SJSA1 (cell line): ENCODE data around the gene NPLOC4. TPM values are rescaled to one million over a fixed set of nuclear protein-coding genes. Genes with fewer than 3 reads are reported as not detected.
"Not testable (repeated sequence)": the region's sequence is repeated elsewhere in the genome, so short reads cannot be mapped to it uniquely, and the experiment has no call there.

Source experiments
- DNase-seq, 2 experiments: peaks; one replicate each; pipeline ENCODE4 v3.0.0-alpha.2; 2015 to 2020; ENCODE audit warnings: low spot score in 2 of 2, low read depth in 1 of 2
- H3K27ac ChIP-seq: fragments of 250-450 bp; sonication (Bioruptor Pico); 2 replicates; pipeline ENCODE4 v1.5.1; 2020; ENCODE audit warnings: mild to moderate bottlenecking, moderate library complexity
- H3K27me3 ChIP-seq: fragments of 250-450 bp; sonication (Bioruptor Pico); replicated peaks from 2 replicates; pipeline ENCODE4 v1.5.1; 2020; ENCODE audit warnings: mild to moderate bottlenecking, moderate library complexity
- H3K36me3 ChIP-seq: fragments of 250-450 bp; sonication (Bioruptor Pico); 2 replicates; pipeline ENCODE4 v1.5.1; 2020; ENCODE audit warnings: mild to moderate bottlenecking
- H3K4me1 ChIP-seq: fragments of 250-450 bp; sonication (Bioruptor Pico); replicated peaks from 2 replicates; pipeline ENCODE4 v1.6.1; 2021; ENCODE audit warnings: mild to moderate bottlenecking
- H3K4me3 ChIP-seq: fragments of 250-450 bp; sonication (Bioruptor Pico); 2 replicates; pipeline ENCODE4 v1.5.1; 2020; ENCODE audit warnings: mild to moderate bottlenecking
- H3K9me3 ChIP-seq: fragments of 250-450 bp; sonication (Bioruptor Pico); replicated peaks from 2 replicates; pipeline ENCODE4 v1.5.1; 2020; ENCODE audit warnings: mild to moderate bottlenecking
- total RNA-seq: library from RNA; depleted of rRNA; stranded (reverse); fragments of >200 nt; shearing (Covaris generic); gene quantifications from 2 replicates; pipeline ENCODE4 v1.2.3, GENCODE V29; 2014

Gene NPLOC4
- total RNA-seq, 1 experiment from 2014 or later, result 111 TPM

DNA sequence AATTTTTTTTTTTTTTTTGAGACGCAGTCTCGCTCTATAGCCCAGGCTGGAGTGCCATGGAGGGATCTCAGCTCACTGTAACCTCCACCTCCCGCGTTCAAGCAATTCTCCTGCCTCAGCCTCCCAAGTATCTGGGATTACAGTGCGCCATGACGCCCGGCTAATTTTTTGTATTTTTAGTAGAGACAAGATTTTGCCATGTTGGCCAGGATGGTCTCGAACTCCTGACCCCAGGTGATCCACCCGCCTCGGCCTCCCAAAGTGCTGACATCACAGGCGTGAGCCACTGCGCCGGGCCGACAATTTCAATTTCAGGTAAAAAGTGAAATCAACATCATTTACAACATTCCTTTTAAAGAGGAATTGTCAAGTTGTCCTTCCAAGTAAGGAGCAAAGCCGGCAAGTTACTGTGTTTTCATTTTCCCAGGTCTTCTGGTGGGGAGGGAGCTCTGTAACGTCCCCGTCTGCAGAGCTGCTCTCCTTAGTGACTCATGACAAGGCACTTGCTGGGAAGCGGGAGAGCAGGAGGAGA is 873 bp downstream of the NPLOC4 start:
- no peak for DNase-seq
- Histone ChIP-seq H3K4me3 (peak overlapping the region; percentile 94), H3K36me3 (peaks cover 48% of the 10 kb centered on the region), H3K27me3 (no peaks in the 10 kb centered on the region), H3K27ac (peak overlapping the region; percentile 85), H3K4me1 (peaks cover 10% of the 10 kb centered on the region), H3K9me3 (no peaks in the 10 kb centered on the region)

DNA sequence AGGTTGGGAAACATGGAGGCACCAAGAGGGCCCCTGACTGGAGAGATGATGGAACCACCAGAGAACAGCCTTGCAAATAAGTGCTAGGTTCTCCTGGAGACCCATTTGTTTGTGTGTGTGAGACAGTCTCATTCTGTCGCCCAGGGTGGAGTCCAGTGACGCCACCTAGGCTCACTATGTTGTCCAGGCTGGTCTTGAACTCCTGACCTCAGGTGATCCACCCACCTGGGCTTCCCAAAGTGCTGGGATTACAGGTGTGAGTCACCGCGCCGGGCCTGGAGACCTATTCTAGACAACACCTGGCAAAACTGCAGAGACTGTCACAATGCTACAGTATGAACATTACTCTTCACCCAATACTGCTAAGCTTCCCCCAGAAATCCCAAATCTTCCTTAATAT is 1.5 kb downstream of the NPLOC4 start:
- Histone ChIP-seq H3K4me1 (peaks cover 10% of the 10 kb centered on the region), H3K27me3 (no peaks in the 10 kb centered on the region), H3K4me3 (peak overlapping the region; percentile 94), H3K36me3 (peaks cover 54% of the 10 kb centered on the region), H3K9me3 (no peaks in the 10 kb centered on the region), H3K27ac (no peak overlapping the region)
- no peak for DNase-seq

DNA sequence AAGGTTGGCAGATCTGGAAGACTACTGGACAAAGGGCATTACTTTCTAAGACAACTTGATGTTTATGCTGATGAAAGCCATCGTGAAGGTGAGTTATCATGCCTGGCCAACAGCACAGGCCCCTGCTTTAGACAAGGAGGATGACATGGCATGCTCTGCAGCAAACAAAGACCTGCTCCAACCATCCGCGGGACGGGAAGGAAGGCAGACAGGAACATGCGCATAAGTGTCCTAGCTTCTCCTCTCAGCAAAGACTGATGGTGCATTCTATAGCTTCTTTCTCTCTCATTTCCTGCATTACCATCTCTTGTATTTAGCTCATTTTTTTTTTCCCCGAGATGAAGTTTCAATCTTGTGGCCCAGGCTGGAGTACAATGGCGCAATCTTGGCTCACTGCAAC is 5.4 kb downstream of the NPLOC4 start:
- no peaks in the 10 kb centered on the region for H3K27me3 ChIP-seq
- DNase-seq, result no peak
- H3K9me3 ChIP-seq, result no peaks in the 10 kb centered on the region
- no peak overlapping the region for H3K27ac ChIP-seq
- peaks cover 89% of the 10 kb centered on the region for H3K36me3 ChIP-seq
- H3K4me3 ChIP-seq, result no peak overlapping the region
- peaks cover 10% of the 10 kb centered on the region for H3K4me1 ChIP-seq

DNA sequence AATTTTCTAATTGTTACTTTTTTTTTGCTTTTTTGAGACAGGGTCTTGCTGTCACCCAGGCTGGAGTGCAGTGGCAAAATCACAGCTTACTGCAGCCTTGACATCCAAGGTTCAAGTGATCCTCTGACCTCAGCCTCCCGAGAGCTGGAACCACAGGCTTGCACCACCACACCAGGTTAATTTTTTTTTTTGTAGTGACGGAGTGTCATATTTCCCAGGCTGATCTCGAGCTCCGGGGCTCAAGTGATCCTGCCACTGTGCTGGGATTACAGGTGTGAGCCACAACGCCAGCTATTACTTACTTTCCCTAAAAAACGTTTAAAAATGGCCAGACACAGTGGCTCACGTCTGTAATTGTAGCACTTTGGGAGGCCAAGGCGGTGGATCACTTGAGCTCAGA is 6.6 kb downstream of the NPLOC4 start:
- Histone ChIP-seq H3K36me3 (peaks cover 89% of the 10 kb centered on the region), H3K4me3 (no peak overlapping the region), H3K4me1 (peaks cover under 1% of the 10 kb centered on the region), H3K9me3 (no peaks in the 10 kb centered on the region), H3K27ac (no peak overlapping the region), H3K27me3 (no peaks in the 10 kb centered on the region)
- no peak for DNase-seq

DNA sequence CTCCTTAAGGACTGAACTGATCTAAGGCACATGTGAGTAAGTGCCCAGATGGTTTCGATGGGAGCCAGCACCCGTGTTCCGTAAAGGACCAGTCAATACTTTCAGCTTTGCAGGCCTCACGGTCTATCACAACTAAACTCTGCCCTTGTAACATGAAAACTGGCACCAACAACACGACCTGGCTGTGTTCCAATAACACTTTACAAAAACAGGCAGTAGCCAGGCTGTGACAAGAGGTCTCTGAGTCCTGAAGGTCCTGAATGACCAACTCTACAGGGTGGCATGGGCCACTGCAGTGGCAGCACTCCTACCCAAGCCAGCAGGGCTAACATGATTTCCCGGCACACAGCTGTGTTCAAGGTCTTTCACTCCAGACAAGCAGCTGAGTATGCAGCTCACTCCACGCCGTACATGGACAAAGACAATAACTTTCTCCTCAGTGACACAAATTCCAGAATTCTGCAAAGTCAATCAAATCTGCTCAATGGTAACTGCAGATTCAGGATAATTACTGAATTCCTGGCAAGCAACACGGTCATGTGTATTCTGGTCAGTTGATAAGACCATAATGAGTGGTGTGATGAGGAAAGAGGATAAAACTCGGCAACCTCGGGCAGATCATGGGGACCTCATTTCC is 15.3 kb downstream of the NPLOC4 start:
- DNase-seq, result no peak
- no peak overlapping the region for H3K27ac ChIP-seq
- H3K27me3 ChIP-seq, result no peaks in the 10 kb centered on the region
- H3K9me3 ChIP-seq, result no peaks in the 10 kb centered on the region
- H3K4me3 ChIP-seq, result no peak overlapping the region
- no peaks in the 10 kb centered on the region for H3K4me1 ChIP-seq
- H3K36me3 ChIP-seq, result peaks cover 89% of the 10 kb centered on the region

DNA sequence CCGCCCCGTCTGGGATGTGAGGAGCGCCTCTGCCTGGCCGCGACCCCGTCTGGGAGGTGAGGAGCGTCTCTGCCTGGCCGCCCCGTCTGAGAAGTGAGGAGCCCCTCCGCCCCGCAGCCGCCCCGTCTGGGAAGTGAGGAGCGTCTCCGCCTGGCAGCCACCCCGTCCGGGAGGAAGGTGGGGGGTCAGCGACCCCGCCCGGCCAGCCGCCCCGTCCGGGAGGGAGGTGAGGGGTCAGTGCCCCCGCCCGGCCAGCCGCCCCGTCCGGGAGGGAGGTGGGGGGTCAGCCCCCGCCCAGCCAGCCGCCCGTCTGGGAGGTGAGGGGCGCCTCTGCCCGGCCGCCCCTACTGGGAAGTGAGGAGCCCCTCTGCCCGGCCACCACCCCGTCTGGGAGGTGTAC is 18.6 kb downstream of the NPLOC4 start:
- H3K9me3 ChIP-seq, result not testable (repeated sequence)
- H3K36me3 ChIP-seq, result peaks cover 88% of the 10 kb centered on the region

DNA sequence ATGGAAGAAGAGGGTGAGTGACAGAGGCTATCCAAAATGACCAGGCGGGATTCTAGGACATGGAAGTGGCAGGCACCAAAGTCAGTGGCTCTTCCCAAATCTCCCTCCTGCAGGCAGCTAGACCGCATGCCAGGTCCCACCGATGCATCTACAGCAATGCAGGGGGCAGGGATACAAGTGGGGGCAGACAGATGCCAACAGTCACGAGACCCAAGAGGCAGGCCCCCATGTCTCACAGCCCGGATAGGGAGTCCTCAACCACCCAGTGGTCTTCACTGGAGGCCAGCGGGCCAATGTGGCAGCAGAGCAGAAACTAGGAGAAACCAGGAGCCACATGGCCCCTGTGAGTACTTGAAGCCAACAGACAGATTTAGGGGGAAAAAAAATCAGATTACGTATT is 20.0 kb downstream of the NPLOC4 start:
- Histone ChIP-seq H3K4me3 (no peak overlapping the region), H3K27me3 (no peaks in the 10 kb centered on the region), H3K27ac (no peak overlapping the region), H3K4me1 (no peaks in the 10 kb centered on the region), H3K36me3 (peaks cover 89% of the 10 kb centered on the region), H3K9me3 (no peaks in the 10 kb centered on the region)
- DNase-seq, result no peak

More for the DNA sequence above, 18.6 kb downstream of the NPLOC4 start:
- H3K4me1 ChIP-seq, DNase-seq, H3K27ac ChIP-seq, H3K27me3 ChIP-seq, H3K4me3 ChIP-seq: not testable (repeated sequence)

DNA sequence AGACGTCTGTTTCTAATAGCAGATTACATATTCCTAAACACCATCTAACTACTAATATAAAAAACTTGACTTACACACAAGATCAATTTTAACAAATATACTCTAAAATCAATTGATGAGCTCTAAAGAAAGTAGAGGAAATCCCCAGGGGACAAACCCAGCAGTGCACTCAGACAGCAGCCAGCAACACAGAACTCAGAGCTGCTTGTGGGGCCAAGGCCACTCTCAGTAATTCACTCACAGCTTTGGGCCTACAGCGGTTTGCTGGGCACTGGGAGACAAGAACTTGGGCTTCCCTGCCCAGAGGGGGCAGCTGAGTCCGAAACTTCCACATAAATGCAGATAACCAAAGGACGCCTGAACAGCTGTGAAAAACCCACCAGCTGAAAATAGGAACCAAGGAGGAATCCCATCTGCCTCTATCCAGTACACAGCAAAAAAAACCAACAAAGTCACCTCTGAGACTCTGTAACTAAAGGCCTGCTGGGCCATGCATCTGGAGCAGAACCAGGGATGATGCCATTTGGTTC is 21.4 kb downstream of the NPLOC4 start:
- Histone ChIP-seq H3K9me3 (no peaks in the 10 kb centered on the region), H3K4me1 (no peaks in the 10 kb centered on the region), H3K27ac (no peak overlapping the region), H3K27me3 (no peaks in the 10 kb centered on the region), H3K36me3 (peaks cover 85% of the 10 kb centered on the region), H3K4me3 (no peak overlapping the region)
- DNase-seq, result no peak

DNA sequence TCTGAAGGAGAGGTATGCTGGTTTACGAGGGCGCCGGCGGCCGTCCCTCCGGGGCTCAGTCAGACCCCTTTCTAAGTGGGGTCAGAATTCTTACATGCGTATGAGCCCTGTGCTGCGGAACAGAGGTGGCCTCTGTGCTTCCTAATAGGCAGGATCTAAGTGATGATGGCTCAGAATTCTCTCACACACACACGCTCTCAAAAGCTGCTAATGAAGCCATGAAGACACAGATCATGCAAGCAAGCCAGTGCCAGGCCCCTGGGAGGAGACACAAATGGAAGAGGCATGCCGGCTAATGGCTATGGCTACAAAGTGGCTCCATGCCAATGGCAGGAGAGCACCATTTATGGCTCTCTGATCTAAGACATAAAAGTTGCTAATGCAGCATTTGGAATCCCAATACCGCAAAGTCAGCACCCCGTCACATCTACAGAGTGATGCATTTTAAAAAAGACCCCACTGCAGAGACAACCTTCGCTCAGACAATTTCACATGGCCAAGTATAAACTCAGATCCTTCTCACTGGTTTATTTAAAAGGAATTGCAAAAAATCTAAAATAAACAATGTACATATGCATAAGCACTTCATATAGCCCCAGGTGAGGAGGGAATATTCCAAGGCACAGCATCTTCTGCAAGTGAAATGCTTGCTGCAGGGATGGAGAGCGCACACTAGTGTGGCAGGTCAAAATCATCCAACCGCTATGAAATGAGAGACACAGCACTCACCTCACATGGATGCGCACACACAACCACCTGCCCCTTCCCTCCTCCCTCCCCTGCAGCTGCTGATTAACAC is 24.5 kb downstream of the NPLOC4 start:
- no peak for DNase-seq
- Histone ChIP-seq H3K4me3 (no peak overlapping the region), H3K27ac (no peak overlapping the region), H3K9me3 (no peaks in the 10 kb centered on the region), H3K4me1 (no peaks in the 10 kb centered on the region), H3K36me3 (peaks cover 94% of the 10 kb centered on the region), H3K27me3 (no peaks in the 10 kb centered on the region)

DNA sequence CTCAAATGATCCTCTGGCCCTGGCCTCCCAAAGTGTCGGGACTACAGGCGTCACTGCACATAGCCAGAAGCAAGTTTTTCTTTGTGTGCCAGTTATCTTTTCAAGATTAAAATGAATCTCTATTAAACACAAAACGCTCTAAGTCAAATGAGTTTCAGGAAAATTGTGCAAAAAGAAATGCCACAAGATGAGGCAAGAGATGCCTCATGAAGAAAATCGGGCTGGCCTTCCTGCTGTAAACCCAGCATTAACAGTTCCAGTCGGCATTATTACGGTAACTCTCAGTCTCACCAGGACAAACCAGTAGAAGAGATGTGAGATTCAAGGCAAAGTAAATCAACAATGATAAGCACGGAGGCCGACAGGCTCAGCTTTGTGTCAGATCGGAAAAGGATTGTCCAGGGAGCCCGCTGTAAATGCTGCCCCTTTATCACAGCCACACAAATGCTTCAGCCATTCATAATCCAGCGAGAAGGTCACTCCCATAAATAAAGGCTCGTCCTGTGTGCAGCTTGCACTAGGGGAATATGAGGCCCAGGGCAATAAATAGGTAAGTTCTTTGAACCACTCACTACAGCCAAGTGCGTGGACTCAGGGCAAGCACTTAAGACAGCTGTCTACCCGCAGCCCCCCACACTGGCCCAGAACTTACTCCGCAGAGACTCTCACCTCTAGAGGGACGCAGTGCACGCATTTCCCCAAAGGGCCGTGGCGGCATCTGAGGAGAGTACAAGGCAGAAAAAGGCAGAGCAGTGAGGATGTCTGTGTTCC is 27.2 kb downstream of the NPLOC4 start:
- Histone ChIP-seq H3K9me3 (no peaks in the 10 kb centered on the region), H3K27me3 (no peaks in the 10 kb centered on the region), H3K4me3 (no peak overlapping the region), H3K36me3 (peaks cover 91% of the 10 kb centered on the region), H3K27ac (no peak overlapping the region), H3K4me1 (no peaks in the 10 kb centered on the region)
- DNase-seq, result no peak

DNA sequence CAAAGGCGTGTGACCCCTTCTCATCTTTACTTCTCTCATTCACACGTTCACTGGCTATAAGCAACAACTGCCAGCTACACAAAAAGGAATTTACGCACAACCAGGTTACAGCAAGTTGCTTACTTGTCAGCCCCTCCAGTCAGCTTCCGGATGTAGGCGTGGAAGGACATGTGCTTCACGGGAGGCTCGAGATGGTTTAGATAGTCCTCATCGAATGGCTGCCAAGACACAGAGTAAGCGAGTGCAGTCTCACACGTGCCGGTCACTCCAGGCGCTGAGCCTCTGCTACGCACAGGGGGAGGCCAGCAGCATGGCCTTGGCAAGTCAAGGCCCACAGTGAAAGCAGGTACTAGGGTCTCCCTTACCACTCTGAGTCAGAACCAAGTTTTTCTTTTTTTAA is 28.3 kb downstream of the NPLOC4 start:
- no peak overlapping the region for H3K27ac ChIP-seq
- H3K4me1 ChIP-seq, result no peaks in the 10 kb centered on the region
- DNase-seq, result no peak
- peaks cover 94% of the 10 kb centered on the region for H3K36me3 ChIP-seq
- H3K4me3 ChIP-seq, result no peak overlapping the region
- no peaks in the 10 kb centered on the region for H3K27me3 ChIP-seq
- H3K9me3 ChIP-seq, result no peaks in the 10 kb centered on the region

DNA sequence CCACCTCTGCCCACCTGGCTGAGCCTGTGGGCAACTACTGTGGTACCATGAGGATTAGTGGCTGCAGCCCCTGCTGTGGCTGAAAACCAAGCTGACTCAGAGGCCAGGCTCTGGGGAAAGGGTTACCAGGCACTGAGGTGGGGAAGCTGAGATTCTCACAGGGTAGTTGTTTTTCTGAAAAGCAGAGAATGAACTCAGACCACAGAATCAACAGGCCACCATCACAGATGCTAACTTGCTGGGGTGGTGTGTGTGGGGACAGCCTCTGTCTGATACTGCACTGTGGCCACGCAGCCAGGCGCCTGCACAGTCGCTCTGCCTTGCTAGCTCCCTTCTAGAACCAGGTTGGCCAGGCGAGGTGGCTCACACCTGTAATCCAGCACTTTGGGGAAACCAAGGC is 28.8 kb downstream of the NPLOC4 start:
- Histone ChIP-seq H3K27me3 (no peaks in the 10 kb centered on the region), H3K27ac (no peak overlapping the region), H3K4me3 (no peak overlapping the region), H3K36me3 (peaks cover 94% of the 10 kb centered on the region), H3K9me3 (no peaks in the 10 kb centered on the region), H3K4me1 (no peaks in the 10 kb centered on the region)
- no peak for DNase-seq

DNA sequence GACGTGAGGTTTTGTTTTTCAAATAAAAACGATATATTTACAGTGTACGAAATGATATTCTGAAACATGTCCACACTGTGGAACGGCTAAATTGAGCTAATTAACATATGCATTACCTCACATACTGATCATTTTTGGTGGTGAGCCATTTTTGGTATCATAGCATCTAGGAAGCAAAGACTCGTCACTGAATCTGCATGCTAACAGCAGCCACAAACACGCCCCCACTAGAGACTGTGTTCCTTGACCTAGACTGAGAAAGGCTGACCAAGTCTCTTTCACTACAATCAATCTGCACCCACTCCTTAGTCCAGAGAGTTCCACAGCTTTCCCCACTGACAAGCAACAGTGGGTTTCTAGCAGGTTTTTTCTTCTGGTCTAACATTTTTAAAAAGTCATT is 29.5 kb downstream of the NPLOC4 start:
- H3K4me1 ChIP-seq, result no peaks in the 10 kb centered on the region
- H3K27me3 ChIP-seq, result no peaks in the 10 kb centered on the region
- H3K9me3 ChIP-seq, result no peaks in the 10 kb centered on the region
- H3K36me3 ChIP-seq, result peaks cover 94% of the 10 kb centered on the region
- H3K27ac ChIP-seq, result no peak overlapping the region
- H3K4me3 ChIP-seq, result no peak overlapping the region
- no peak for DNase-seq
